Stomach smooth muscle (tissue), 2 donors: ENCODE data around the gene SPTBN5.

ENCODE experiments used
- H3K27ac ChIP-seq: one replicate; pipeline ENCODE4 v1.7.0; 2013; ENCODE audit warnings: mild to moderate bottlenecking, low read length, inconsistent platforms
- H3K27me3 ChIP-seq, 2 donors: one replicate each; pipeline ENCODE4 v1.7.0; 2013; ENCODE audit warnings: low read length in 2 of 2; ENCODE audit not compliant: insufficient read depth in 2 of 2, control insufficient read depth in 1 of 2
- H3K36me3 ChIP-seq, 2 donors: one replicate each; pipeline ENCODE4 v1.7.0; 2013; ENCODE audit warnings: low read length in 2 of 2; ENCODE audit not compliant: control insufficient read depth in 2 of 2, insufficient read depth in 2 of 2
- H3K4me1 ChIP-seq: one replicate; pipeline ENCODE4 v1.7.0; 2013; ENCODE audit warnings: low read length; ENCODE audit not compliant: control insufficient read depth, insufficient read depth
- H3K4me3 ChIP-seq, 2 donors: one replicate each; pipeline ENCODE4 v1.7.0; 2013; ENCODE audit warnings: low read length in 2 of 2
- H3K9ac ChIP-seq, 2 donors: one replicate each; pipeline ENCODE4 v1.7.0; 2013; ENCODE audit warnings: low read length in 2 of 2, mild to moderate bottlenecking in 1 of 2
- H3K9me3 ChIP-seq, 2 donors: one replicate each; pipeline ENCODE4 v1.7.0; 2013; ENCODE audit warnings: low read length in 2 of 2; ENCODE audit not compliant: control insufficient read depth in 2 of 2
- donor health status: healthy.
- donor health status: Pancreatic carcinoma.

Gene SPTBN5

DNA sequence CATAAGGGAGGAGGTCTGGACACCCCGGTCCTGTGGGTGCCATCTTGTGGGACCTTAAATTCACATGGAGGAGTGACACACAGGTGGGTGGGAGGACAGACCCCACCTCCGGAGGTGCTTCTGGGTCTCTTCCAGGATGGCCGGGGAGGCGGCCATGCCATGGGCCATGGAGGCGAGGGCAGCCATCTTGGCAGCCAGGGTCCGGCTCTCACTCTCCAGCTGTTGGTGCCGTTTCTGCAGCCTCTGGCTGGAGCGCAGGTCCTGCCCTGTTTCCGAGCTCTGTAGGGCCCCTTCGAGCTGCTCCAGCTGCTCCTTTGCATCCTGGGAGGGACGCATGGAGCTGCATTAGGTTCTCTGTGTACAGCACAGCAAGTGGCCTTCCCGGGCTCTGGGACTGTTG, 19.1 kb downstream of the SPTBN5 start:
- no peak overlapping the region for H3K27ac ChIP-seq
- H3K27me3 ChIP-seq: no peaks in the 10 kb centered on the region

DNA sequence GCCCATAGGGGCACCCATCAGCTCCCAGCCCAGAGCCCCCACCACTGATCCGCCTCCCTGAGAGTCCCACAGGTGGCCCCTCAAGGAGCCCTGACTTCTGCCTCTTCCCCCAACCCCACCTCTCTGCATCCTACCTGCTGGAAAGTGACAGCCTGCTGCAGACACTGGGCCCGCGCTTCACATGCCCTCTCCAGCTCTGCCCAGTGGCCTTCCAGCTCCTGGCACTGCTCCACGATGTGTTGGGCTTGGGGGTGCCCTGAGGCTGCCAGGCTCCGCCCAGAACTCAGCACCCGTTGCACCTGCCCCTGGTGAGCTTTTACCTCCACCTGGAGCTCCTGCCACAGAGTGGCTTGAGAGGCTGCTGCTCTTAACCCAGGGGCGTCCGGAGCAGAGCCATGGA, 20.1 kb downstream of the SPTBN5 start:
- H3K27me3 ChIP-seq: no peaks in the 10 kb centered on the region
- no peak overlapping the region for H3K4me3 ChIP-seq

More for the DNA sequence above, 19.1 kb downstream of the SPTBN5 start:
- Histone ChIP-seq H3K9ac (no peak overlapping the region), H3K36me3 (no peaks in the 10 kb centered on the region), H3K9me3 (no peaks in the 10 kb centered on the region), H3K4me3 (no peak overlapping the region), H3K4me1 (no peaks in the 10 kb centered on the region)

DNA sequence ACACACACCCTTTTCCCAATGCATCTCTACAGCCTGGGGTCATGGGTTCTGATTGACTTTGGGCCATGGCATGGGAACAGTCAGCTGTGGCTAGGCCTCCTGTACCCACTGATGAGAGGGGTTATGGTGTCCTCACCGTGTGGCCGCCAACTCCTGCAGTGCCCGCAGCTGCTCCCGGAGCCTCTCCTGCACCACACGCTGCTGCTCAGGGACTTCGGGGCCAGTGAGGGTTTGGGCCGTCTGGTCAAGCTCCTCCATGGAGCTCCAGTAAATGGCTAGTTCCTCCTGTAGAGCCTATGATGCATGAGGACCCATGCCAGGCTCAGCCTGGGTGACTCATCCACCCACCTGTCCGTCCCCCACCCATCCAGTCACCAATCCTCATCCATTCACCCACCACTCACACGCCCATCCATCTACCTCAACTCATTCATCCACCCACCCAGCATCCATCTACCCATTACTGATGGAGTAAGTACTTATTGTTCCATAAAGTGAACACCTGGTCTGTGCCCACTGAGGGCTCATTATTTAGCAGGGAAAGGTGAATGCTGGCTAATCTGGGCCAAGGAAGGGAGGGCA, 21.6 kb downstream of the SPTBN5 start:
- H3K27me3 ChIP-seq: no peaks in the 10 kb centered on the region
- H3K36me3 ChIP-seq: no peaks in the 10 kb centered on the region
- no peak overlapping the region for H3K27ac ChIP-seq
- no peaks in the 10 kb centered on the region for H3K9me3 ChIP-seq
- no peak overlapping the region for H3K9ac ChIP-seq
- no peaks in the 10 kb centered on the region for H3K4me1 ChIP-seq
- no peak overlapping the region for H3K4me3 ChIP-seq

More for the DNA sequence above, 20.1 kb downstream of the SPTBN5 start:
- Histone ChIP-seq H3K27ac (no peak overlapping the region), H3K4me1 (no peaks in the 10 kb centered on the region), H3K9ac (no peak overlapping the region), H3K9me3 (no peaks in the 10 kb centered on the region), H3K36me3 (no peaks in the 10 kb centered on the region)

DNA sequence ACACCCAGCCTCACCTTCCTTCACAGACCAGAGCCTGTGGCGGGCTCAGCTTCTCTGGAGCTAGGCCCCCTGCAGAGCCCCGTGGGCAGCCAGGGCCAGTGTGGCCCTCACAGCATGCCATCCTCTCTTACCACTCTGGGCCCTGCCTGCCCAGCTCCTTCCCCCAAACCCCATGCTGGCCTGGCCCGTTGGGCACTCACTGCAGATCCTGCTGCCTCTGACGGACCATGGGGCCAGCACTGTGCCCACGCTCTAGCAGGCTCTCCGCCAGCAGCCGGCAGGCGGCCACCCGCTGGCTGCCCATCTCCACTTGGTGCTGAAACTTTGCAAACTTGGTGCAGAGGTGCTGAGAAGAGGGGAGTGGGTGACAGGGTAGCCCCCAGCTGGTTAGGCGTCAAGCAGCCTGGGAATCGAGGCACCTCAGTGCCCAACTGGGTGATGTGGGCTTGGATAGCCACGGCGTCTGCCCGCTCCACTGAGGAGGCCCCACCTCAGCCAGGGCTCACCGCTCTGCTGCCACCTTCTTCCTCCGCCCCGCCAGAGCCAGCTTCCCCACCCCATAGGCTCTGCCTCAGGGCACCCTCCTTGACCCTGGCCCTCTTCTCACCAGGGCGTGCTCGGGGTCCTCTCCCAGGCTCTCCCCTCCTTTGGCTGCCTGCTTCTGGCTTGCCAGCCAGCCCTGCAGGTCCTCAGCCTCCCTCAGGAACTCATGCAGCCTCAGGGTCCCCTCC, 22.5 kb downstream of the SPTBN5 start:
- no peaks in the 10 kb centered on the region for H3K4me1 ChIP-seq
- H3K9me3 ChIP-seq: no peaks in the 10 kb centered on the region
- no peaks in the 10 kb centered on the region for H3K36me3 ChIP-seq
- H3K27me3 ChIP-seq: no peaks in the 10 kb centered on the region
- H3K9ac ChIP-seq: no peak overlapping the region
- H3K27ac ChIP-seq: no peak overlapping the region
- H3K4me3 ChIP-seq: no peak overlapping the region

DNA sequence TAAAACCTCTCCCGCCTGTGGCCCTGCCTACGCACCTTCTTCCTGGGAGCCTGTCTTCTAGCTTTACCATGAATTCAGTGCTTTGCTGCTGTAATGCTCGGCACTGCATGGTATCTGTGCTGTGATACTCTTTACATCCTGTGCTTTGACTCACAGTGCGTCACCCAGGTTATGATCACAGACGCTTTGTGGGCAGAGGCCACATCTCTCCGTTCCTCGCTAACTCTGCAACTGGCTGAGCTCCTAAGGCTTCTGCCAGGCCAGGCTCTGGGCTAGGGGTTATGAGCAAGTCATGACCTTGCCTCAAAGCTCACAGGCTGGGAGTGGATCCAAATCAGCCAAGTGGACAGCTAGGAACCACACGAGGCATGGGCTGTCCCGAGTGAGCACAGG, 23.2 kb downstream of the SPTBN5 start:
- Histone ChIP-seq H3K36me3 (no peaks in the 10 kb centered on the region), H3K4me1 (no peaks in the 10 kb centered on the region), H3K4me3 (no peak overlapping the region), H3K27ac (no peak overlapping the region), H3K9ac (no peak overlapping the region), H3K27me3 (no peaks in the 10 kb centered on the region), H3K9me3 (no peaks in the 10 kb centered on the region)

DNA sequence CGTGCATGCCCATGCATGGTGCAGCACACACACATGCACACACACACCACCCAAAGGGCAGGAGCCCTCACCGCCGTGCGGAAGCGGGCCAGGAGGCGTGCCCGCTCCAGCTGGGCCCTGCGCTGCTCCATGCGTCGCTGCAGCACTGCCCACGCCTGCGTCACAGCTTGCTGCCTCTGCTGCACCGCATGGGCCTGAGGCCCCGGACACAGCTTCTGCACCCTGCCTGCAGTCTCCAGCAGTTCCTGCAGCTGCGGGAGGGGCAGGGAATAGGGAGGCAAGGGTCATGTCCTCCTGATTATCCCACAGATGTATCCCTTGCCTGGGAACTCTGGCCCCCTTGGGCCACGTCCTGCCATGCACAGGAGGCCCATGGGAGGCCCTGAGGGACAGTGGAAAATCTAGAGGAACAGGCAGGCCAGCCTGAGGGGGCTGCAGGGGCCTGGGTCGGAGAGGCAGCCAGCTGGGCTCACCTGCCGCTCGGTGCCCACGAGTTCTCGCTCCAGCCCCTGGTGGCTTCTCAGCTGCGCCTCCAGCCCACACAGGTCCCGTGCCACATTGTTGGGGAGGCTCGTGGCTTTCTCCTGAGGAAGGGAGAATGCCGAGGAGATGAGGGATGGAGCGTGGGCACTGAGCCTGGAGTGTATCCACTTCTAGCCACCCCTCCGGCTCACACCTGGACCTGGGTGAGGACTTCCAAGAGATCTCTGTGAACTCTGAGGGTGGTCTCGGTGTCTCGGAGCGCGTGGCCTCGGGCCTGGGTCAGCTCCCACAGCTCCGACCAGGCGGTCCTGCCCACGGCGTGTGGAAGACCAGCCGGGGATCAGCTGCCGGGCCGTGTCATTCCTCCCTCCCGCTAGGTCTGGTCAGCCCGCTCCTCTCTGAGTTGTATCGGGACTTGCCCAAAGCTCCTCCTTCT, 23.8 kb downstream of the SPTBN5 start:
- Histone ChIP-seq H3K9me3 (no peaks in the 10 kb centered on the region), H3K4me3 (no peak overlapping the region), H3K36me3 (no peaks in the 10 kb centered on the region), H3K9ac (no peak overlapping the region), H3K4me1 (no peaks in the 10 kb centered on the region), H3K27me3 (no peaks in the 10 kb centered on the region), H3K27ac (no peak overlapping the region)

DNA sequence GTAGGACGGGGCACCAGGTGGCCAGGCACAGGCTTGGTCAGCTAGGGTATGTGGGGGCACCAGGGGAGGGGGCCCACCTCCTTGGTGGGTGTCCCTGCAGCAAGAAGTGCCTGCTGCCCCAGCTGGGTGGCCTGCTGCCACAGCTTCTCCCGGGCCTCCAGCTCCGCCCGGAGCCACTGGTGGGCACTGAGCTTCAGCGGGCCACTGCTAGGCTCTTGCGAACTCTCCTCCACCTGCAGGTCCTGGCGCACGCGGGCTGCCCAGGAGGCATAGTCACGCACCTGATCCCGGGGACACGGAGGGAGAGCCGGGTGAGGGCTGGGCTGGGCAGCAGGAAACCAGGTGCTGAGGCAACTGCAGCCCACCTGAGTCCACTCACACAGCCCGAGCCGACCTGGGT, 25.5 kb downstream of the SPTBN5 start:
- Histone ChIP-seq H3K36me3 (no peaks in the 10 kb centered on the region), H3K27ac (no peak overlapping the region), H3K4me1 (no peaks in the 10 kb centered on the region), H3K9me3 (no peaks in the 10 kb centered on the region), H3K27me3 (no peaks in the 10 kb centered on the region), H3K4me3 (no peak overlapping the region), H3K9ac (no peak overlapping the region)

DNA sequence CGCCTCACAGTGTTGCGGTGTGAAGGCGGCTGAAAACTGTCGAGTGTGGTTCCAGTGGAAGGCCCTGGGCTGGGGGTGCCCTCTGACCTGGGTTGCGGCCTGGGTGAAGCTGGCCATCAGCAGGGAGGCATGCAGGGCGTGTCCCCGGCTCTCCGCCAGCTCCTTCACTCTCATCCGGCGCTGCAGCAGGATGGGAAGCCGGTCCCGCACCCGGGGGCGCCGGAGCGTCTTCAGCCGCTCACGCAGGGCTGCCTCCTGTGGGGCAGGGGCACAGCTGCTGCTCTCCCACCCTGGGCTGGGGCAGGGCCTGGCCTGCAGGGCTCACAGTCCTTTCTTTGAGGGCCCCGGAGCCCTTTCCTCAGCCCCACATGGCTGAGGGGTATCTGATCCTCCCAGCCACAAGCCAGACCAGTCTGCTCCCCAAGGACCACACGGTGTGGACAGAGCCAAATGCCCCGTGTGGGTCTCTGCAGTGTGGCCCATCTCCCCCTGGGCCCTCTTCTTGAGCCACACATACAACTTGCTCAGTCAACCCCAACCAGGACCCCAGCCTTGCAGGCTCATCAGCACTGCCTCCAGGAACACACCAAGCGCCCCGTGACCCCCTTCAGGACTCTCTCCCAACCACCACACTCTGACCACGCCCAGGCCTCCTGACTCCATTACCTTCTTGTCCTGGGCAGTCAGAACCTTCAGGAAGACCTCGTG, 26.8 kb downstream of the SPTBN5 start:
- no peaks in the 10 kb centered on the region for H3K4me1 ChIP-seq
- H3K27ac ChIP-seq: no peak overlapping the region
- H3K27me3 ChIP-seq: no peaks in the 10 kb centered on the region
- no peaks in the 10 kb centered on the region for H3K9me3 ChIP-seq
- no peak overlapping the region for H3K4me3 ChIP-seq
- no peak overlapping the region for H3K9ac ChIP-seq
- H3K36me3 ChIP-seq: no peaks in the 10 kb centered on the region

DNA sequence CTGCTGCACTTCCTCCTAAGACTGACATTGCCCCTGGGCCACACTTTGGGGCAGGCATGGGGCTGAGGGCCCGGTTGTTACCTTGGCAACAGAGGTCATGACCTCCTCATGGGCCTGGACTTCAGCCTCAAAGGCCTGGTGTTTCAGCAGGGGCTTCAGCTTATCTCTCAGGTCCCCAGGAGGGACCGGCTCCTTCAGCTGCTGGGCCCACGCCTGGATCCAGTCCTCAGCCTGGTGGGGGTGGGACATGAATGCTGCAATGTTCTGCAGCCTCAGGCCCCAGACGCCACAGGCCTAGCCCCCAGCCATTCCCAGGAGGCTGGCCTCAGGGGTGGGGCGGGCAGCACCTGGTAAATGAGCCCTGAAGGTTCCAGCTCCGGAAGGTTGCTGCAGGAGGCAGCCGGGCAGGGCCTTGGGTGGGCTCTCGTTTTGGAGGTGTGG, 27.6 kb downstream of the SPTBN5 start:
- H3K4me1 ChIP-seq: no peaks in the 10 kb centered on the region
- H3K9me3 ChIP-seq: no peaks in the 10 kb centered on the region
- no peaks in the 10 kb centered on the region for H3K36me3 ChIP-seq
- no peak overlapping the region for H3K27ac ChIP-seq
- H3K9ac ChIP-seq: no peak overlapping the region
- H3K4me3 ChIP-seq: no peak overlapping the region
- H3K27me3 ChIP-seq: no peaks in the 10 kb centered on the region

DNA sequence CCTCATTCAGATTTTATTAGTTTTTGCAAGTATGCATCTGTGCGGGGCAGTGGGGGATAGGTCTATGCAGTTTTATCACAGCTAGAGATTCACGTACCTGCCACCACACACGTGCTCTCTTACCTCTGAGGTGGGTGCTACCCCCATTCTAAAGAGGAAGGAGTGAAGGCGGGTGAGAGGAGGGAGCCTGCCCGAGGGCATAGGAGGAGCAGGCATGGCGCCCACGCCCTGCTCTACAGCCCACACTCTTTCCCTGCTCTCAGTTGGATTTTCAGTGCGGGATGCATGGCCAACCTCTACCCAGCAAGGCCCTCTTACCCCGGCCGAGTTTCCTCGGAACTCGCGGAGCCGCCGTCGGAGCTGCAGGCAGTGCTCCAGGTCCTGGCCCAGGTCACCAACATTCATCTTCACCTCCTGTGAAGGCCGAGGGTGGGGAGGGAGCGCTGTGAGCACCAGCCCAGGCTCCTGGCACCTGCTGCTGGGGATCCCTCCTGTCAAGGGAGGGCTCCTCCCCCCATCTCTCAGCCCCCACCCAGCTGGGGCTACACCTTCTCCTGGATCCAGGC, 28.3 kb downstream of the SPTBN5 start:
- H3K9me3 ChIP-seq: no peaks in the 10 kb centered on the region
- H3K27me3 ChIP-seq: peaks cover 0 to 1% of the 10 kb centered on the region in 2 donors
- no peaks in the 10 kb centered on the region for H3K4me1 ChIP-seq
- H3K27ac ChIP-seq: no peak overlapping the region
- H3K9ac ChIP-seq: no peak overlapping the region
- no peaks in the 10 kb centered on the region for H3K36me3 ChIP-seq
- H3K4me3 ChIP-seq: no peak overlapping the region
